Measurements from ENCODE around the gene SPINK7.

The SPINK7 gene

GRCh38 chr5:148343603-148344487 is 31.6 kb downstream of the SPINK7 start:
- DNase-seq, result no peak

GRCh38 chr5:148347706-148348105 is 35.5 kb downstream of the SPINK7 start:
- DNase-seq, result no peak

DNA sequence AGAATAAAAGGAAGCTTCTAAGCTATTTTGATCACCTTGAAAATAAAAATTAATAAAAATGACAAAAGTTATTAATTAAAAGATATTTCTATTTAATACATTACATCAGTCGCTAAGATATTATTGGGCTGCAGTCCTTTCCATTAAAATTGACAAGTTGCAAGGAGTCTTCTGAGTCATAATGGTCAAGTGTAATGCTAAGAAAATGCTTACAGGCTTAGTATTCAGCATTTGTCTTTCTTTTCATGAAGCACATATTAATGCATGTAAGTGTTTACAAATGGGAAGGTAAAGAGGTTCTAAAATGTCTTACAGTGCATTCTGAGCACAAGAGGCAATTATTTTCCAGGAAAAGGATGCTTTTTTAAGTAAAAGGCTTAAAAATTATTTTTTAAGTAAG is 40.5 kb downstream of the SPINK7 start:
- no peak for DNase-seq

DNA sequence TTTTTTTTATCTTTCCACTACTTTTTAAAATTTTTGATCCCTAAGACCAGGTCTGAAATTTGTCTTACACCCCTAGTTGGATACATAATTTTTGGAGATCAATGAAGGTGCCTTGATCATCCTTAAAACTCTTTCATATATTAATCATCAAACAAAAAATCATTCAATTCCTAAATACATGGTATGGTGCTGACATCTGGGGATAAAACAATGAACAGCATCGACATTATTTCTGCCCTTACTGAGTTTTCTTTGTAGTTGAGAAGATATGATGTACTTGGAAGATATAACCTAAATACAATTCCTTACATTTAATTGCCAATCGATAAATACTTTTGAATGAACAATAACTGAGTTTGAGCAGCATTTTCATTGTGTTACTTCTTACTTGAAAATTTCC is 41.4 kb downstream of the SPINK7 start:
- DNase-seq, result no peak

DNA sequence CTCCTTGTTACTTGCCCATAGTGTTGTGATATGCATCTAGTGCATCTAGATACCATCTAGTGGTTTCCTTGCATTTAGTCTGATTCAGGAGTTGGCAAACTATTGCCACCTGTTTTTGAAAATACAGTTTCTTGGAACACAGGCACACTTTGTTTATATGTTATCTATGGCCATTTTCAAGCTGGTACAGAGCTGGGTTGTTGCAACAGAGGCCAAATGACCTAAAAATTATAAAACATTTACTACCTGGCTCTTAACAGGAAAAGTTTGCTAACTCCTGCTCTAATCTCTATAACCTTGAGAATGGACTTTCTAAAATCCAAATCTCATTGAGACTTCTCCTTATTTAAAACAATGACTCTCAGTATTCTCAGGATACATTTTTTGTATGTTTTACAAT is 52.1 kb downstream of the SPINK7 start:
- DNase-seq, result no peak

All from NCI-H2081 (cell line).